NT2/D1 (cell line): ENCODE data around the gene DTWD2.

ENCODE experiments used
- SUZ12 ChIP-seq: IDR thresholded peaks from 2 replicates; pipeline ENCODE4 v1.6.1; 2011; ENCODE audit not compliant: insufficient read length, insufficient read depth; ENCODE audit errors: extremely low read depth
- YY1 ChIP-seq: IDR thresholded peaks from 2 replicates; pipeline ENCODE4 v1.6.1; 2011; ENCODE audit not compliant: insufficient read length, insufficient read depth
- ZNF274 ChIP-seq: IDR thresholded peaks from 2 replicates; pipeline ENCODE4 v1.6.1; 2011; ENCODE audit warnings: mild to moderate bottlenecking, low read depth, low read length

DNA sequence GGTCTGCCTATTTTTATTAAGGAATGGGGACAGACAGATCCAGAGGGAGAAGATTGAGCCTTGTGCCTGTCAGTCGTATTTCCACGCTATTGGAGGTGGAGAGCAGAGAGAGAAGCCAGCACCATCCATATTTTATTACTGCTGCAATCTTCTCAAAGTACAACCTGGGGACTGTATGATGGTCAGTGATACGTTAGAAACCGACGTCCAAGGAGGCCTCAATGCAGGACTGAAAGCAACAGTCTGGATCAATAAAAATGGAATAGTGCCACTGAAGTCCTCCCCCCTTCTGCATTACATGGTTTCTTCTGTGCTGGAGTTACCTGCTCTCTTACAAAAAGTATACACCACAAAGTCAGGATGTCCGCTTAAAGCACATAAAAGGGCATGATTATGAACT is 21.9 kb upstream of the DTWD2 start:
- TF ChIP-seq ZNF274 (no peak), YY1 (no peak), SUZ12 (no peak)
